Stimulated activated memory B cell treated with anti-CD40 and anti-IgM and Interleukin-4, amounts not matched to agents 10 μg/mL and 1 μg/mL and 100 μg/mL, for 72 hours (primary cell): ENCODE measurements around the gene PVALEF.
A peak's percentile ranks its signal among the peaks of the same experiment; 100 is the strongest.

ENCODE experiments used
- ATAC-seq: fragments of 150-1000 bp; cut with Tn5 transposase; 2 replicates; pipeline ENCODE4 v1.10.0; 2021
- H3K27ac Mint-ChIP-seq: one replicate; pipeline ENCODE4 v1.8.0; 2022; ENCODE audit warnings: mild to moderate bottlenecking, mixed read lengths
- H3K27me3 Mint-ChIP-seq: one replicate; pipeline ENCODE4 v1.8.0; 2022; ENCODE audit warnings: mixed read lengths
- H3K36me3 Mint-ChIP-seq: one replicate; pipeline ENCODE4 v1.8.0; 2022; ENCODE audit warnings: mixed read lengths
- H3K4me1 Mint-ChIP-seq: one replicate; pipeline ENCODE4 v1.8.0; 2022; ENCODE audit warnings: mixed read lengths
- H3K4me3 Mint-ChIP-seq: one replicate; pipeline ENCODE4 v1.8.0; 2022; ENCODE audit warnings: mild to moderate bottlenecking, moderate library complexity, mixed read lengths
- H3K9me3 Mint-ChIP-seq: one replicate; pipeline ENCODE4 v1.8.0; 2022; ENCODE audit warnings: mixed read lengths

The PVALEF gene

DNA sequence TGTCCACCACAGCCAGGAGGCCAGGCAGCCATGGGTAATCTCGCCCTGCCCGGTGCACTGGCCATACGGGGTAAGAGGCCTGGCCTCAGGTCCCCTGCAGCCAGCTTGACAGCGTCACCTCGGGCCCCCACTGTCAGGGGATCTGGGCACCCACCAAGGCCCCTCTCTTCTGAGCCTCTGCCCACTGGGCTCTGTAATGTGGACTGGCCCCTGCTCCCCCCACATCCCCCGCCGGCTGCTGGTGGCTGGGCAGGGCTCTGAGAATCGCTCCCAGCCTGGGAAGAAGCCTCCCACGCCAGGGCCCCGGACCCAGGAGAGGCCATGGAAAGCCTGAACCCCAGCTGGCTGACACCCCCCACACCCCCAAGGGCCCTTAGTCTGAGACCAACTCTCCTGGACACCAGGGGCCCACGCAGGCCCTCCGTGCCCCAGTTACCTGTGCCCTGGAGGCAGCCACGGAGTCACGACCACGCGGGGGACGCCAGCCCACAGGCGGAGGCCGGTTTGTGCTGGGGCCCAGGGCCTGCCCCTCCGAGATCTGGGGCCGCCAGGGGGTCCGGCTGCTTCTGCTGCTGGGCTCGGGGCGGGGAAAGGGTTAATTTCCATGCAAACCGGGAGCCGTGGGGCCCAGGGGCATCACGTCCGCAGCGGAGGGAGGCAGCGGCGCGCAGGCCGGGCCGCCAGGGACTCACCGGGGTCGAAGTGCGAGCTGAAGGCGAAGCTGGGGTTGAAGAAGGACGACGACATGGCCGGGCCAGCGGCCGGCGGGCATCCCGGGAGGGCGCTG is at the start of gene PVALEF:
Gene PVALEF (plus strand): TSS at position 262 of the 787 bp plus-strand sequence. CDS start 15,720 bp downstream, outside the sequence.
- peaks cover 62% of the 10 kb centered on the region for H3K27me3 Mint-ChIP-seq
- no peak within 1 kb of the TSS for H3K27ac Mint-ChIP-seq
- H3K36me3 Mint-ChIP-seq: no peaks in the 10 kb centered on the region
- ATAC-seq: no peak
- no peaks in the 10 kb centered on the region for H3K9me3 Mint-ChIP-seq
- H3K4me3 Mint-ChIP-seq: no peak within 1 kb of the TSS
- H3K4me1 Mint-ChIP-seq: peaks cover 14% of the 10 kb centered on the region

DNA sequence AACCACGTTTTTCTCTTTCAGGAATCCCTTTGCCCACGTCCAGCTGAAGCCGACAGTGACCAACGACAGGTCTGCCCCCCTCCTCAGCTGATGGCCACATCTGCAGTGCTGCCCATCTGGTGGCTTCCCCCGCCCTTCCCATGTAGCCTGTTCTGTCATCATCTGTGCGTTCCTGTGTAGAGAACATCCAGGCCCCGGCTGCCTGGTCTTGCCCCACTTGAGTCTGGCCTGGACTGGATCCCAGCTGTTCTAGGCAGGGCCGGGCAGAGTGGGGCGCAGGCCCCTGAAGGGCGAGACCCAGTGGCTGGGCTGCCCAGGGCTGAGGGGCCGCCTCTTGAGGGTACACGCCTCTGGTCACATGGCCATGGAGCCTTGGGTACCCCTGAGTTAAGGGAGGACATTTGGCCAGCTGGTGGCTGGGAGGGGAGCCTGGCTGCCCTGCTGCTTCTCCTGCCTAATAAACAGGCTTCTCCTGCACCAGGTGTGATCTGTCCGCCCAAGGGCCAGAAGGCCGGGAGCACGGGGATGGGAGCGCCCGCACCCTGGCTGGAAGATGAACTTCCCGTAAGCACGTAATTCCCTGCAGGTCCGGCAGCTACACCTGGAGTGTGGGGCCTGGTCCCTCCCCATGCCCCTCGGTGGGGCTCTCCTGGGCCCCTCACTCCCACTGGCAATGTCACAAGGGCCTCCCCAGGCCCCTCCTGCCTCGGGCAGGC is 49.4 kb upstream of the PVALEF start:
- no peak overlapping the region for H3K4me3 Mint-ChIP-seq
- peaks cover 60% of the 10 kb centered on the region for H3K27me3 Mint-ChIP-seq
- no peak for ATAC-seq
- peaks cover 12% of the 10 kb centered on the region for H3K4me1 Mint-ChIP-seq
- H3K27ac Mint-ChIP-seq: no peak overlapping the region
- H3K36me3 Mint-ChIP-seq: no peaks in the 10 kb centered on the region
- no peaks in the 10 kb centered on the region for H3K9me3 Mint-ChIP-seq

DNA sequence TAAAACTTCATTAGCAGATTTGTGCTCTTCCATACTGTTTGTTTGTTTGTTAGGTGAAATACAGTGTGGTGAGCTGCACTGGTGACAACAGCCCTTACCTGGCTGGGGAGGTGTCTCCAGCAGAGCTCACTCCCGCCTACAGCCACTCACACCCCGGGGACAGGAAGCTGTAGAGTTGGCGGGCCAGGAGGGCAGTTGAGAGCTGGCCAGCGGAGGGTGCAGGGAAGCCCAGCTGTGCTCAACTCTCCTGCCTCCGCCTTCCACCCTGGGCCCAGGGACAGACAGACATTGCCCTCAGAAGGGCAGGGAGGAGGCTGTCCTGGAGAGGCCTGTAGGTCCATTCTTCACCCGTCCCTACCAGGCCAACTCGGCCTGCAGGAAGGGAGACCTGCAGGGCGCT is 48.6 kb upstream of the PVALEF start:
- no peak overlapping the region for H3K4me3 Mint-ChIP-seq
- peaks cover 12% of the 10 kb centered on the region for H3K4me1 Mint-ChIP-seq
- no peaks in the 10 kb centered on the region for H3K36me3 Mint-ChIP-seq
- ATAC-seq: no peak
- H3K27me3 Mint-ChIP-seq: peaks cover 52% of the 10 kb centered on the region
- no peak overlapping the region for H3K27ac Mint-ChIP-seq
- H3K9me3 Mint-ChIP-seq: no peaks in the 10 kb centered on the region

DNA sequence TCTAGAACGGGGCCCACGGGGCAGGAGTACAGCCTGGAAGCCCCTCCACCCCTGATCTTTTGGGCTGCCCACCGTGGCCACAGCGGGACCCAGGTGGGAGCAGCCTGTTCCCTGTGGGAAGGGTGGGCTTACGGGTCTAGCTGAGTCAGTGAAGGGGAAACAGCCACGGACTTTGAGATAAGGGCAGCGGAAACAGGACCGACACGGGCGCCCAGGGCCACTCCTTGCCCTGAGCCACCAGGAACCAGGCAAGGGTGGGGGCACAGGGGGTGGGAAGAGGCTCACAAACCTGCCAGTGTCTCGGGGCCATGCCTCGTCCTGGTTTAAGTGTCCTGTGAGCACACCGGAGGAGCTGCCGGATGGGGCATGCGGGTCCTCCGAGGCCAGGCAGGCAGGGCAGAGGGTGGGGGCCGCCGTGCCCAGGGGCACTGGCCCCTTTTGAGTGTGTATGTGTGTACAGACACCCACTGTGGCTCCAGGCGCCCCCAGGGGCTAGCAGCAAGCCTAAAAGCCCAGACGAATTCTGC is 47.6 kb upstream of the PVALEF start:
- ATAC-seq: no peak
- Mint-ChIP-seq H3K4me1 (peaks cover 12% of the 10 kb centered on the region), H3K27ac (no peak overlapping the region), H3K4me3 (no peak overlapping the region), H3K36me3 (no peaks in the 10 kb centered on the region), H3K27me3 (peaks cover 48% of the 10 kb centered on the region), H3K9me3 (no peaks in the 10 kb centered on the region)

DNA sequence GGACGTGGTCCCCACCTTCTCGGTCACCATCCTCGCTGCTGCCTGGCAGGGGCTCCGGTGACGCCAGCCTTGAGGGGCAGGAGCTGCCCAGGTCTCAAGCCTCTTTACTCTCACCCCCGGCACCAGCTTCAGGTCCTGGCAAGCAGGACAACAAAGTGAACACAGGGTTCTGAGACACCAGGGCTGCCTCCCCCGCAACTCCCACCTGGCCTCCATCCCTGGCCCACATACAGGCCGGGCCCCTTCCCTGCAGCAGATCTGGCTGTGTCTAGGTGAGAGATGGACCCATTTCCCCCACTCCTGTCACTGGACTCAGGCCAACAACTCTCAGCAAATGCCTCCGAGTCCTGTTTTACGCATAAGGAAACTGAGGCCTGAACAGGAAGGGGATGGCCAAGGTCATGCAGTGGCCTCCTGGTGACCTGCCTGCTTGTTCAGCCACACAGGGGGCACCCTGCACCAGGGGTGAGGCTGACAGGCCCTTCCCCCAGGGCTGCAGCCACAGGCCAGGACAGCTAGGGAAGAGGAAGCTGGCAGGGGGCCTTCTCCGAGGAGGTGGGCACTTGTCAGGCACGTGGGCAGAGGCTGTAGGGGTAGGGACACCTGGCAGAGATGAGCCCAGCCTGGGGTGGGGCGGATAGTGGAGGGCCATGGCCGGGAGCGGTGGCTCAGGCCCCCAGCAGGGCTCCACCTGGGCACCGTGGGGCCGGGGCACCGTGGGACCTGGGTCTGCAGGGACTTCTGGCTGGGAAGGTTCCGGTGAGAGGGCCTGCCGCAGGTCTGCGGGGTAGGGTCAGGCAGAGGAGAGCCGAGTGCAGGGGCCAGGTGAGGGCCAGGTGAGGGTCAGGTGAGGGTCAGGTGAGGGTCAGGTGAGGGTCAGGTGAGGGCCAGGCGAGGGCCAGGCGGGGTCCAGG is 46.7 kb upstream of the PVALEF start:
- Mint-ChIP-seq H3K4me1 (peaks cover 12% of the 10 kb centered on the region), H3K36me3 (no peaks in the 10 kb centered on the region), H3K27me3 (peaks cover 48% of the 10 kb centered on the region), H3K27ac (peak overlapping the region; percentile 65), H3K9me3 (no peaks in the 10 kb centered on the region), H3K4me3 (peak overlapping the region; percentile 82)
- ATAC-seq: no peak

DNA sequence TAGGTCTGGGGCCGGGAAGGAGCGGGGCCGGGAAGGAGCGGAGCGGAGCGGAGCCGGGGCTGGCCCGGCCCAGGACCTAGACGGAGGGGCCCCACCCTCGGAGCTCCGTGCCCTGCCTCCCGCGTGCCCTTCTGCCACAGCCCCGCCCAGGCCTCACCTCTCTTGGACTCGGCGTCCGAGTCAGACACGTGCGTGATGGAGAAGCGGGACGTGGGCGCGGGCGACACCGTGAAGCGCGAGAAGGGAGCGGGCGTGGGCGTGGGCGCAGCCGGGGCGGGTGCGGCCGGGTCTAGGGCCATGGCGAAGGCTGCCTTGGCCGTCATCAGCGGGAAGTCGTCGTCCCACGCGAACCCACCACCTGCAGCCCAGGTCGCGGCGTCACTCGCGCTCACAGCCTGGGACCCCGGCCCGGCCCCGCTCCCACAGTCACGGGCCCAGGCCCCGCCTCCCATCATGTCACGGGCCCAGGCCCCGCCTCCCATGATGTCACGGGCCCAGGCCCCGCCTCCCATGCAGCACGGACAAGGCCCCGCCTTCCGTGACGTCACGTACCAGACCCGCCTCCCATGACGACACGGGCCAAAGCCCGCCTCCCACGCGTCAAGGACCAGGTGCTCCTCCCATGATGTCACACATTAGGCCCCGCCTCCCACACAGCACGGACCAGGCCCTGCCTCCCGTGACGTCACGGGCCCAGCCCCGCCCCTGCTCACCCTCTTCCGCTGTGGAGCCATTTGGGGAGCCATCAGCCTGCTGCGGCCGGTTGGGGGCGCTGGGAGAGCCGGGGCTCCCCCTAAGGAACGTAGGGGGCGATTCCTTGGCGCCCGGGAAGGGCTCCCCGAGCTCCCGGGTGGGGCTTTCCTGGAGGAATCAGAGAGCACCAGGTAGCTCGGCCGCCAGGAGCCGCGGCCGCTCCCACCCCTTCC is 45.8 kb upstream of the PVALEF start:
- no peaks in the 10 kb centered on the region for H3K36me3 Mint-ChIP-seq
- H3K27me3 Mint-ChIP-seq: peaks cover 47% of the 10 kb centered on the region
- peak; percentile 70 for ATAC-seq
- H3K4me1 Mint-ChIP-seq: peaks cover 12% of the 10 kb centered on the region
- H3K9me3 Mint-ChIP-seq: no peaks in the 10 kb centered on the region
- peak overlapping the region; percentile 65 for H3K27ac Mint-ChIP-seq
- H3K4me3 Mint-ChIP-seq: peak overlapping the region; percentile 82

DNA sequence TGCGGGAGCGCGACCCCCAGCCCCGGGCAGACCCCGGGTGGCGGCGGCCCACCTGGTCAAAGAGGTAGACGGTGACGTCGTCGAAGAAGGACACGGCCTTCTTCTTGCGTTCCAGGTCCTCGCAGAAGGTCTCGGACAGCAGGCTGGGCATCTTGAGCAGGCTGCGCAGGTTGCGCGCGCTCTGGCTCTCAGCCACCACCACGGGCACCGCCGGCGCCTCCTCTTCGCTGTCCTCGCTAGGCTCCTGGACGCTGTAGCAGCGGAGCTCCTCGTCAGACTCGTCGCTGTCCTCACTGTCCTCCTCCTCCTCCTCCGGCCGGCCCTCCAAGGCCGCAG is 45.2 kb upstream of the PVALEF start:
- Mint-ChIP-seq H3K4me1 (peaks cover 12% of the 10 kb centered on the region), H3K9me3 (no peaks in the 10 kb centered on the region), H3K36me3 (no peaks in the 10 kb centered on the region), H3K4me3 (no peak overlapping the region), H3K27me3 (peaks cover 41% of the 10 kb centered on the region), H3K27ac (no peak overlapping the region)
- ATAC-seq: no peak

DNA sequence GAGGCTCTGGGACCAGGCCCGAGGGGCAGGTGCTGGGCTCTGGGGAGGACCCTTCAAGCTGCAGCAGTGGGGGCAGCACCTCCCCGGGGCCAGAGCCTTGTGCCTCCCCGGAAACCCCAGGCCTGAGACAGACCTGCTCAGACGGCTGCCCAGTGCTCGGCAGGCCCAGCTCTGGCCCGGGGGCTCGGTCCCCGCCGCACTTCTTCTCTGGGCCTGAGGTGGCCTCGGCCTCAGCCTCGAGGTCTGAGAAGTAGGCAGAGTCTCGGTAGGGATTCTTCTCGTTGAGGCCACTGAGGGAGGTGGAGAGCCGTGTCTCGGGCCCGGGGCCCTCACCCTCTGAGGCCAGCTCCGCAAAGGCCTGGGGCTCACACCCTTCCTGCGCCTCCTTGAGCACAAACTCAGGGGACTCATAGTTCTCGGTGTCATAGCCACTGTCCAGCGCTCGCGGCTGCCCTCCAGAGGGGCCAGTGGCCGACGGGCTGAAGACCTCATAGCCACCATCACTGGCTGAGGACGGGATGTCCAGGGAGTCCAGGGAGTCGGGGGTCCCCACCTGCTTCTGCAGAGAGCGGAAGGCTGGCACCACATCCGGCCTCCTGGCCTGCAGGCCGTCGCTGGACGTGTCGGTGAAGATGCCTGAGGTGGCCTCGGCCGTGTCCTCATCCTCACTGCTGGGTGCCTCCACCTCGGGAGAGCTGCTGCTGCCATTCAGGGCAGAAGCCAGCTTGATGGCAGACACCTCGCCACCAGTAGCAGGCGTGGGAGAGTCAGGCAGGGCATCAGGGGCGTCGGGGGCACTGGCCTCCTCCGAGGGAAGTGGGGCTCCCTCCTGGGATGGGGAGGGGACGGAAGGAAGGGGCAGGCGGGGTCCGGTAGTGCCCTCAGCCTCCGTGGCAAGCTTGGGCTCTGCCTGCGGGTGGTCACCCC is 44.3 kb upstream of the PVALEF start:
- Mint-ChIP-seq H3K27ac (no peak overlapping the region), H3K9me3 (no peaks in the 10 kb centered on the region), H3K4me3 (no peak overlapping the region), H3K36me3 (no peaks in the 10 kb centered on the region), H3K4me1 (peaks cover 12% of the 10 kb centered on the region), H3K27me3 (peaks cover 32% of the 10 kb centered on the region)
- ATAC-seq: no peak

DNA sequence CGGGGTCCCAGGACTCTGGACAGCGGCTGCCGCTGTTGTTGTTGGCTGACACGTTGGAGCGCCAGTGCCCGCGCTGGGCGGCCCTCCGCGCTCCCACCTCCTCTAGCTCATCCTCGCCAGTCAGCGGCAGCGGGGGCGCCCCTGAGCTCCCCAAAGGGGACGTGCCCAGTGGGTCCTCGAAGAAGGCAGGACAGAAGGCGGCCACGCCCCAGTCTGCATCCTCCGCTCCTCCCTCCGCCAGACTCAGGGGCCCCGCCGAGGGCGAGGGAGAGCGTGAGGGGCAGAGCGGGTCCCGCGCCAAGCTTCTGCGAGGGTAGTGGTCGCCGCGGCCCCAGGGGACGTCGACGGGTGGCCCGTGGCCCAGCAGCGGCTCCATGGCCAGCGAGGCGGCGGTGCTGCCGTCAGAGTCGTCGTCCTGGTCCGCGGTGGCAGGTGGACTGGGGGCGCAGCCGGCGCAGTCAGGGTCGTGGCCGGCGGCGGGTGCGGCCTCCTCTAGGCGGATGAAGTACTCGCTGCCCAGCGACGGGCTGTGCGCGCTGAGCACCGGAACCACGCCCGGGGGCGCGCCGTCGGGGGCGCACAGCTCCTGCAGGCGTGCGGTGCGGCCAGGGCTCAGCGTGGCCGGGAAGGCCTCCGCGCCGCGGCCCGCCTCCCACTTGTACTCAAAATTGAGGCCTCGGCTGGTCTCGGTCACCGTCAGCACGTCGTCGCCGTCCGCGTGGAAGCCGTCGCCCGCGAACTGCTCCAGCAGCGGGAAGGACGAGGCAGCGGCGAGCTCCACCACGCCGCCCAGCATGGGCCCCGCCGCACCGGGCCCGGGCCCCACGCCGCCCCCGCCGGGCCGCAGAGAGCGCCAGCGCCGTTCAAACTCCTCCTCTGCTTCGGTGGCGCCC is 43.2 kb upstream of the PVALEF start:
- no peak overlapping the region for H3K4me3 Mint-ChIP-seq
- no peak for ATAC-seq
- no peaks in the 10 kb centered on the region for H3K36me3 Mint-ChIP-seq
- no peak overlapping the region for H3K27ac Mint-ChIP-seq
- H3K9me3 Mint-ChIP-seq: no peaks in the 10 kb centered on the region
- H3K4me1 Mint-ChIP-seq: peaks cover 12% of the 10 kb centered on the region
- H3K27me3 Mint-ChIP-seq: peaks cover 21% of the 10 kb centered on the region

DNA sequence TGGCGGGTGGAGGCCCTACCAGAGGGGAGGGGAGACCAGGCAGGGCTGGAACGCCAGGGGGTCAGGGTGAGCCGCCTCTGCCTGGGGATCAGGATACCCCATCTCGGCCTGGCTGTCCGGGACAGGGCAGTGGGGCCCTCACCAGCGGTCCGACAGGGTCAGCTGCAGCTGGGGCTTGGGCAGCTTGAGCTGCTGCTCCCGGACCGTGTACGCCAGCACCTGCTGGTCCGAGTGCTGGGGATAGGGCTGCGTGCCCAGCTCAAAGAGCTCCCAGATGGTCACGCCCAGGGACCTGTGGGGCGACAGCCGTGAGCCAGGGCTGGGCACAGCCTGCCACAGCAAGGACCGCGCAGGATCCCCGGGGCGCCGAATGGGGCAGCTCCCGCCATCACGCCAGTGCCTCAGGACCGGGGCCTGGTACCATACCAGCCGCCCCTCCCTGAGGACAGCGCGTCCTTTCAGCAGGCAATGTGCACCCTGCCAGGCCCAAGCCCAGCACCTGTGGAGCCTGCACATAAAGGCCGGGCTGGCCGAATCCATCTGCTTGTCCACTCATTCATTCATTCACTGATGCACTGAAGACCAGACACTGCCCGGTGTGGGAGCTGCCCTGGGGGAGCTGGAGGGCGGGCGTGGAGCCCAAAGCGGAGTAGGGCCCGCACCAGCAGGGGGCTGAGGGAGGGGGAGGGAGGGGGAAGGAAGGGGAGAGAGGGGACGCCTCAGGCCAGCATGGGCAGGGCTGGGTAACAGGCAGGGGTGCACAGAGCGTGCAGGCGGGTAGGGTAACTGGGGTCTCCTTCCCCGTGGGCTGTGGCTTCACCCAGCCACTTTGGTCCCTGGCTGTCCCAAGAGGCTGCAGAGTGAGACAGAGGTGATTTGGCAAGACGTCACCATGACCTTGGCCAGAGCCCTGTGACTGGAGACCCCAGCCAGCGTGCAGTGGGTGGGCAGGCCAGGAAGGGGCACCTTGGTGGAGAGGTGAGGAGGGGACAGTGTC is 42.0 kb upstream of the PVALEF start:
- Mint-ChIP-seq H3K27me3 (peaks cover 11% of the 10 kb centered on the region), H3K9me3 (no peaks in the 10 kb centered on the region), H3K4me3 (no peak overlapping the region), H3K27ac (no peak overlapping the region), H3K36me3 (no peaks in the 10 kb centered on the region), H3K4me1 (peaks cover 12% of the 10 kb centered on the region)
- no peak for ATAC-seq

DNA sequence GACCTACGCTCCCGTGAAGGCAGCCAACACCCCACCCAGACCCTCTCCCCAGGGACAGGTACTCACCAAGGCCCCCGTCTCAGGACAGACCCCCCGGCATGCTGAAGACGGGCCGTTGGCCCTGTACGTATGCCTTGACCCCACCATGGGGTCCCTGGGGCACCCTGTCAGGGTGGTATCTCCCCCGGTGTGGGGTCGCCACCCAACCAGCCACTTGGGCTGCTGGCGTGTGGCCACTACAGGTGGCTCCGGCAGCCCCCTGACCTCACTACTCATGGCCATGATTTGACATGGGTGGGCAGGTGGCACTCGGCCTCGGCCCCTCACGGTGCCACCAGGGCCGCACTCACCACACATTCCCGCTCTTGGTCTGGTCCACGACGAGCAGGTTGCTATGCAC is 40.9 kb upstream of the PVALEF start:
- no peak for ATAC-seq
- H3K4me1 Mint-ChIP-seq: peaks cover 5% of the 10 kb centered on the region
- H3K4me3 Mint-ChIP-seq: no peak overlapping the region
- H3K9me3 Mint-ChIP-seq: no peaks in the 10 kb centered on the region
- H3K27me3 Mint-ChIP-seq: peaks cover under 1% of the 10 kb centered on the region
- H3K36me3 Mint-ChIP-seq: no peaks in the 10 kb centered on the region
- no peak overlapping the region for H3K27ac Mint-ChIP-seq

DNA sequence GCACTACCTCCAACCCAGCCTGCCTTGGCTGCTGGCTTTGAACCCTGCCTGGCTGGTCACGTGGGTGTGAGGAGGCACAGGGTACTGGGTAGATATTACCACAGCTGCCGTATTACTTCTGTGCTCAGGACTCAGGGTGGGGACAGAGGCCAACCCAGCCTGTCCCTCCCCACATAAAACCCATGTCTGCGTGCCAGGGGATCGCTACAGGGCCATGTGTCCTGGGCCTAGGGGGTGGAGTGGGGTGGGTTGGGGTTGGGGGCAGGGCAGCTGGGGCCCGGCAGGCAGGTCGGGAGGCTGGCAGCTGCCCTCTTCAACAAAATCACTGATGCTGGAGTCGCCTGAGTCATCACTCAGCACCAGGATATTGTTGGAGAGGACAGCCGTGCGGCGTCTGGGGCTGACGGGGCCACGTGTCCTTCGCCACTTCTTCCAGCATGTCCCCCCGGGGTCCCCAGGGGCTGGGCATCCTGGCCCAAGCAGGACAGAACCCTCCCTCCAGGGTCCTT is 39.7 kb upstream of the PVALEF start:
- Mint-ChIP-seq H3K4me3 (no peak overlapping the region), H3K27me3 (no peaks in the 10 kb centered on the region), H3K36me3 (no peaks in the 10 kb centered on the region), H3K4me1 (no peaks in the 10 kb centered on the region), H3K9me3 (no peaks in the 10 kb centered on the region), H3K27ac (no peak overlapping the region)
- ATAC-seq: no peak
